NCI-H2227 (cell line): ENCODE results near the gene SLC12A5.
A peak's percentile ranks its signal among the peaks of the same experiment; 100 is the strongest.

Experiments
- DNase-seq: peaks from one replicate; lab custom pipeline; 2025; ENCODE audit not compliant: unreplicated experiment; lab: John Stamatoyannopoulos, UW

The SLC12A5 gene

DNA sequence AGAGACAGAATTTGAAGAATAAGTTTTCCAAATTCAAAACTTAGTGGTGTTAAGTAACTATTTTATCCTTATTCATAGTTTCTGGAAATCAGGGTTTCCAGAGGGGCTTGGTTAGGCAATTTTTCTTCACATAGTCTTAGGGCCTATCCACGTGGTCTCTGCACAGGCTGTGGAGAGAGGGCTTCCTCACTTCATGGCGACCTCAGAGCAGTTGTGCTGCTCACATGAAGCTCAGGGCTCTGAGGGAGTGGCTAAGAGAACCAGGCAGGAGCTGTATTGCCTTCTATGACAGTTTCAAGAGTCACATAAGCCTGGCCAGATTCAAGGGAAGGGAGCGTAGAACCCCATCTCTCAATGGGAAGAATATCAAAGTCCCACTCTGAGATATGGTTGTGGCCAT lies 75.2 kb downstream of the SLC12A5 start:
- no peak for DNase-seq

DNA sequence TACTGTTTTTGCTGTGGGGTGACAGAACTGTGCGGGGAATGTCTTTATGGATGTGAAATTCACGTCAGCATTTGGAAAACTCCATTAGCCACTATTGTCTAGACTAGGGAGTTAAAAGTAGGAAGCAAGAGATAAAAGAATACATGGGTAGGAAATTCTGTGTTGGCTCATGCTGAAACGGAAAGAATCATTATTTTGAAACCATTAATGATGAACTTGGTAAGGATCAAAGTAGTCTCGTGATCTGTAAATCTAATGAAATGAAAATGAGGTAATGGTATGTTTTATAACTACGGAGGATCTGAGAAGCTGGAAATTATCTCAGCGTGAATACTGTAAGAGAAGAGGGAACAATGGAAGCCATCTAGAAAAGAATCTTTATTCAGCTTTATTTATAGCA lies 78.0 kb downstream of the SLC12A5 start:
- peak; percentile 68 for DNase-seq

GRCh38 chr20:46108435-46108841 lies 79.4 kb downstream of the SLC12A5 start:
- no peak for DNase-seq

DNA sequence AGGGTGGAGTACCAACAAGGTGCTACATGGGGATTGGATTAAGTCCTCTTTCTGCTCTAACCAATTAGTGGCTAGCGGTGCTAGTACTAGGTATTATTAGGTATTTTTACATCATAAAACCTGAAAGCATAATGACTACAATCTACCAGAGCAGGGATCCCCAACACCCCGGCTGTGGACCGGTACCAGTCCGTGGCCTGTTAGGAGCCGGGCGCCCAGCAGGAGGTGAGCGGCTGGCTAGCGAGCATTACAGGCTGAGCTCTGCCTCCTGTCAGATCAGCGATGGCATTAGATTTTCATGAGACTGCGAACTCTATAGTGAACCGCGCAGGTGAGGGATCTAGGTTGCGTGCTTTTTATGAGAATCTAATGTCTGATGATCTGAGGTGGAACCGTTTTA lies 80.0 kb downstream of the SLC12A5 start:
- DNase-seq = no peak
